Neural cell (in vitro differentiated cells): ENCODE data around the gene KISS1R. TPM values are rescaled to one million over a fixed set of nuclear protein-coding genes. Genes with fewer than 3 reads are reported as not detected.

Experiments used
- H2AFZ ChIP-seq: fragments of 200-600, 300-800 bp; sonication (generic), shearing (Covaris generic); 2 replicates; pipeline ENCODE4 v1.6.0; 2014; ENCODE audit warnings: low read depth, mild to moderate bottlenecking, antibody characterized with exemption, low read length, moderate library complexity
- H3F3A ChIP-seq: fragments of 200-600 bp; shearing (Covaris generic); 2 replicates; pipeline ENCODE4 v1.6.1; 2016; ENCODE audit warnings: mild to moderate bottlenecking, moderate library complexity, mixed read lengths, antibody characterized with exemption, low read length; ENCODE audit not compliant: insufficient read depth, poor library complexity, severe bottlenecking
- H3K27ac ChIP-seq: fragments of 200-600, 300-800 bp; sonication (generic), shearing (Covaris generic); 2 replicates; pipeline ENCODE4 v1.5.1; 2014; ENCODE audit warnings: mild to moderate bottlenecking, low read length, moderate library complexity
- H3K27me3 ChIP-seq: fragments of 300-800, 200-600 bp; sonication (generic), shearing (Covaris generic); 2 replicates; pipeline ENCODE4 v1.6.0; 2014; ENCODE audit warnings: mild to moderate bottlenecking, low read depth, low read length, moderate library complexity; ENCODE audit not compliant: insufficient read depth
- H3K36me3 ChIP-seq: fragments of 300-800, 200-600 bp; sonication (generic), shearing (Covaris generic); 2 replicates; pipeline ENCODE4 v1.5.1; 2014; ENCODE audit warnings: mild to moderate bottlenecking, antibody characterized with exemption, low read length, moderate library complexity; ENCODE audit not compliant: insufficient read depth
- H3K4me2 ChIP-seq: fragments of 300-800, 200-600 bp; sonication (generic), shearing (Covaris generic); 2 replicates; pipeline ENCODE4 v1.6.0; 2014; ENCODE audit warnings: mild to moderate bottlenecking, low read length
- H3K4me3 ChIP-seq: fragments of 300-800, 200-600 bp; sonication (generic), shearing (Covaris generic); 2 replicates; pipeline ENCODE4 v1.5.1; 2014; ENCODE audit warnings: mild to moderate bottlenecking, low read length, moderate library complexity
- H3K79me2 ChIP-seq: fragments of 200-600 bp; shearing (Covaris generic); replicated peaks from 2 replicates; pipeline ENCODE4 v1.6.0; 2014; ENCODE audit warnings: mild to moderate bottlenecking, low read length, moderate library complexity; ENCODE audit not compliant: insufficient read depth
- H3K9ac ChIP-seq: fragments of 300-800, 200-600 bp; sonication (generic), shearing (Covaris generic); 2 replicates; pipeline ENCODE4 v1.6.1; 2016; ENCODE audit warnings: mild to moderate bottlenecking, low read length, mixed read lengths
- H3K9me2 ChIP-seq: fragments of 200-600 bp; shearing (Covaris generic); 2 replicates; pipeline ENCODE4 v1.6.1; 2016; ENCODE audit warnings: mild to moderate bottlenecking, low read length, mixed read lengths; ENCODE audit not compliant: insufficient read depth
- H3K9me3 ChIP-seq: fragments of 200-600, 300-800 bp; sonication (generic), shearing (Covaris generic); 2 replicates; pipeline ENCODE4 v1.6.1; 2016; ENCODE audit warnings: mild to moderate bottlenecking, mixed run types, low read length, moderate library complexity, mixed read lengths
- H4K20me1 ChIP-seq: fragments of 200-600 bp; shearing (Covaris generic); 2 replicates; pipeline ENCODE4 v1.6.1; 2016; ENCODE audit warnings: mild to moderate bottlenecking, mixed run types; ENCODE audit not compliant: insufficient read depth
- CTCF ChIP-seq: fragments of 450-650 bp; IDR thresholded peaks from 2 replicates; pipeline ENCODE4 v1.5.1; 2014; ENCODE audit warnings: antibody characterized with exemption, mild to moderate bottlenecking, moderate library complexity; ENCODE audit not compliant: poor library complexity, severe bottlenecking
- EP300 ChIP-seq: fragments of 450-650 bp; conservative IDR thresholded peaks from 2 replicates; pipeline ENCODE4 v1.6.1; 2014; ENCODE audit warnings: antibody characterized with exemption, mild to moderate bottlenecking, moderate library complexity; ENCODE audit not compliant: poor library complexity, severe bottlenecking
- EZH2 ChIP-seq: fragments of 200-600, 300-800 bp; shearing (Covaris generic), sonication (generic); IDR thresholded peaks from 2 replicates; pipeline ENCODE4 v1.6.1; 2014; ENCODE audit warnings: antibody characterized with exemption, low read length, borderline replicate concordance, mild to moderate bottlenecking; ENCODE audit not compliant: insufficient read depth, poor library complexity, severe bottlenecking
- MXI1 ChIP-seq: fragments of 450-650 bp; conservative IDR thresholded peaks from 2 replicates; pipeline ENCODE4 v1.6.1; 2014; ENCODE audit warnings: antibody characterized with exemption, mild to moderate bottlenecking; ENCODE audit not compliant: poor library complexity, severe bottlenecking
- POLR2AphosphoS5 ChIP-seq: IDR thresholded peaks from 2 replicates; pipeline ENCODE4 v1.6.1; 2012
- RAD21 ChIP-seq: fragments of 450-650 bp; conservative IDR thresholded peaks from 2 replicates; pipeline ENCODE4 v1.6.1; 2014; ENCODE audit warnings: antibody characterized with exemption, mild to moderate bottlenecking, moderate library complexity
- REST ChIP-seq: IDR thresholded peaks from 2 replicates; pipeline ENCODE4 v1.6.1; 2012; ENCODE audit warnings: borderline replicate concordance
- SMC3 ChIP-seq: fragments of 450-650 bp; conservative IDR thresholded peaks from 2 replicates; pipeline ENCODE4 v1.6.1; 2014; ENCODE audit warnings: antibody characterized with exemption, mild to moderate bottlenecking, moderate library complexity; ENCODE audit not compliant: poor library complexity
- TAF1 ChIP-seq: IDR thresholded peaks from 2 replicates; pipeline ENCODE4 v1.6.1; 2012; ENCODE audit warnings: low read depth
- polyA plus RNA-seq: library from polyadenylated mRNA; depleted of rRNA; stranded (reverse); fragments of >200 nt; gene quantifications from 2 replicates; pipeline ENCODE4 v1.2.3, GENCODE V29; 2014

Gene KISS1R
- polyA plus RNA-seq, 1 donor from 2014 or later, result 5.4 TPM

GRCh38 chr19:884420-885211 is 32.5 kb upstream of the KISS1R start:
- TF ChIP-seq CTCF, result no peak
- no peak for TF ChIP-seq MXI1
- no peak for TF ChIP-seq TAF1
- no peak for TF ChIP-seq EZH2
- no peak for TF ChIP-seq EP300
- TF ChIP-seq SMC3, result no peak
- TF ChIP-seq RAD21, result no peak
- TF ChIP-seq REST, result no peak
- no peaks in the 10 kb centered on the region for H3K27me3 ChIP-seq
- H3K79me2 ChIP-seq, result no peaks in the 10 kb centered on the region
- no peaks in the 10 kb centered on the region for H4K20me1 ChIP-seq
- no peaks in the 10 kb centered on the region for H3K9me3 ChIP-seq
- H3K9ac ChIP-seq, result no peak overlapping the region
- H3K4me2 ChIP-seq, result no peak overlapping the region
- H3F3A ChIP-seq, result no peaks in the 10 kb centered on the region
- H3K4me3 ChIP-seq, result no peak overlapping the region
- H3K9me2 ChIP-seq, result no peaks in the 10 kb centered on the region
- no peak overlapping the region for H2AFZ ChIP-seq
- peaks cover 5% of the 10 kb centered on the region for H3K36me3 ChIP-seq
- no peak overlapping the region for H3K27ac ChIP-seq

GRCh38 chr19:885536-886224 is 31.5 kb upstream of the KISS1R start:
- Histone ChIP-seq H3K27me3 (no peaks in the 10 kb centered on the region), H3K9me2 (no peaks in the 10 kb centered on the region), H4K20me1 (no peaks in the 10 kb centered on the region), H3F3A (no peaks in the 10 kb centered on the region), H3K79me2 (no peaks in the 10 kb centered on the region), H3K4me2 (no peak overlapping the region), H2AFZ (no peak overlapping the region), H3K27ac (no peak overlapping the region), H3K9me3 (no peaks in the 10 kb centered on the region), H3K4me3 (no peak overlapping the region), H3K9ac (no peak overlapping the region), H3K36me3 (peaks cover 5% of the 10 kb centered on the region)
- no peak for TF ChIP-seq RAD21
- no peak for TF ChIP-seq POLR2AphosphoS5
- TF ChIP-seq TAF1, result no peak
- no peak for TF ChIP-seq EZH2
- no peak for TF ChIP-seq MXI1
- TF ChIP-seq EP300, result no peak
- no peak for TF ChIP-seq CTCF
- TF ChIP-seq REST, result no peak
- TF ChIP-seq SMC3, result no peak
